ENCODE data around the gene ABCA4. TPM values are rescaled to one million over a fixed set of nuclear protein-coding genes. Genes with fewer than 3 reads are reported as not detected.
"Not testable (repeated sequence)": the region's sequence is repeated elsewhere in the genome, so short reads cannot be mapped to it uniquely, and the experiment has no call there.

Gene ABCA4
- total RNA-seq, 1 experiment from 2014 or later = not detected

DNA sequence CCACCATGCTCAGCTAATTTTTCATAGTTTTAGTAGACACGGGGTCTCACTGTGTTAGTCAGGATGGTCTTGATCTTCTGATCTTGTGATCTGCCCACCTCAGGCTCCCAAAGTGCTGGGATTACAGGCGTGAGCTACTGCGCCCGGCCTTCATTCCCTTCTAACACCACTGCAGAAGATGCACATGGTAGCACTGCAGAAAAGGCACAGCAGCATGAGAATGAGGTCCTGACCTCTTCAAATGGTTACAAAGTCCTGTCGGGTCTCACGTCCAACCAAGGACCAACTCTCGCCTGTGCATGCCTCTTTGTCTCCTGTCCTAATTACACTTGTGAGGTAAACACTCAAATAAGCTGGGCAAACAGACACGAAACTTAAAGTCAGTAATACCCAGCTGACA lies 128.8 kb downstream of the ABCA4 start:
- H3K4me1 Mint-ChIP-seq (ENCODE audit: insufficient read depth, unreplicated experiment) = peaks cover 22% of the 10 kb centered on the region
- H3K27ac Mint-ChIP-seq (ENCODE audit: low read depth, unreplicated experiment) = no peak overlapping the region
- intact Hi-C loops (cut with micrococcal nuclease) = no loop called here
- H3K9me3 Mint-ChIP-seq (ENCODE audit: unreplicated experiment) = no peaks in the 10 kb centered on the region
- H3K27me3 Mint-ChIP-seq (ENCODE audit: insufficient read depth, unreplicated experiment) = no peaks in the 10 kb centered on the region
- no peak overlapping the region for H3K4me3 Mint-ChIP-seq (ENCODE audit: unreplicated experiment)
- CTCF ChIA-PET = interaction anchor here (1.2 kb wide), 1 partner anchor 35 kb away, joined by 5 read pairs; no protein-coding TSS in a partner anchor
- TF ChIP-seq, protein P1, sequence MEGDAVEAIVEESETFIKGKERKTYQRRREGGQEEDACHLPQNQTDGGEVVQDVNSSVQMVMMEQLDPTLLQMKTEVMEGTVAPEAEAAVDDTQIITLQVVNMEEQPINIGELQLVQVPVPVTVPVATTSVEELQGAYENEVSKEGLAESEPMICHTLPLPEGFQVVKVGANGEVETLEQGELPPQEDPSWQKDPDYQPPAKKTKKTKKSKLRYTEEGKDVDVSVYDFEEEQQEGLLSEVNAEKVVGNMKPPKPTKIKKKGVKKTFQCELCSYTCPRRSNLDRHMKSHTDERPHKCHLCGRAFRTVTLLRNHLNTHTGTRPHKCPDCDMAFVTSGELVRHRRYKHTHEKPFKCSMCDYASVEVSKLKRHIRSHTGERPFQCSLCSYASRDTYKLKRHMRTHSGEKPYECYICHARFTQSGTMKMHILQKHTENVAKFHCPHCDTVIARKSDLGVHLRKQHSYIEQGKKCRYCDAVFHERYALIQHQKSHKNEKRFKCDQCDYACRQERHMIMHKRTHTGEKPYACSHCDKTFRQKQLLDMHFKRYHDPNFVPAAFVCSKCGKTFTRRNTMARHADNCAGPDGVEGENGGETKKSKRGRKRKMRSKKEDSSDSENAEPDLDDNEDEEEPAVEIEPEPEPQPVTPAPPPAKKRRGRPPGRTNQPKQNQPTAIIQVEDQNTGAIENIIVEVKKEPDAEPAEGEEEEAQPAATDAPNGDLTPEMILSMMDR (IDR thresholded peaks at IDR 0.05; ENCODE audit: unreplicated experiment) = no peak
- no TSS peak for BruUV-seq (replicated peaks)
- DNase-seq (ENCODE audit: unreplicated experiment) = no peak
- POLR2A ChIA-PET = interaction anchor here (0.6 kb wide), 1 partner anchor 624 kb away, joined by 3 read pairs; no protein-coding TSS in a partner anchor
- no peaks in the 10 kb centered on the region for H3K36me3 Mint-ChIP-seq (ENCODE audit: insufficient read depth, unreplicated experiment)

DNA sequence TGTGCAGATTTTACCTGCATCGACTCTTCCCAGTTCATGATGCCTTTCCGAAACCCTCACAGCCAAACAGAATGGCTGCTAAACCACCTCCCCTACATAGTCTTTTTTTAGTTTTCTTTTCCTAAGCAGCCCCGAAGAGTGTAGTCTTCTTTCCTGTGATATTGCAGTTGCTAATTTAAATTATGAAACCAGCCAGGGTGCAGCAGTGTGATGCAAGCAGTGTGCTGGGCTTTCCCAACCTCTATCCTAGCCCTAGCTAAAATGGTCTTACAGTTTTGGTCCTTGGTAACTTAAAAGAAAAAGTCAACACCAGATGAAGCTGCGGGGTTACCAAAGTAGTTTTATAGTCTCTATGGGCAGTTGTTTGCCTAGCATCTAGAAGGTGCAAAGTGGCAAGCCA lies 129.7 kb downstream of the ABCA4 start:
- ChIA-PET CTCF (interaction anchor here (0.9 to 1.2 kb wide), 3 partner anchors 35 to 49 kb away, joined by 3 to 4 read pairs (median 3); no protein-coding TSS in a partner anchor), POLR2A (no interaction called here)
- DNase-seq (ENCODE audit: unreplicated experiment) = no peak
- Mint-ChIP-seq H3K4me3 (ENCODE audit: unreplicated experiment) (no peak overlapping the region), H3K36me3 (ENCODE audit: insufficient read depth, unreplicated experiment) (no peaks in the 10 kb centered on the region), H3K9me3 (ENCODE audit: unreplicated experiment) (no peaks in the 10 kb centered on the region), H3K27me3 (ENCODE audit: insufficient read depth, unreplicated experiment) (no peaks in the 10 kb centered on the region), H3K4me1 (ENCODE audit: insufficient read depth, unreplicated experiment) (peaks cover 22% of the 10 kb centered on the region), H3K27ac (ENCODE audit: low read depth, unreplicated experiment) (no peak overlapping the region)
- intact Hi-C loops (cut with micrococcal nuclease) = no loop called here
- BruUV-seq (replicated peaks) = no TSS peak
- TF ChIP-seq, protein P1 (IDR thresholded peaks at IDR 0.05; ENCODE audit: unreplicated experiment) = no peak

DNA sequence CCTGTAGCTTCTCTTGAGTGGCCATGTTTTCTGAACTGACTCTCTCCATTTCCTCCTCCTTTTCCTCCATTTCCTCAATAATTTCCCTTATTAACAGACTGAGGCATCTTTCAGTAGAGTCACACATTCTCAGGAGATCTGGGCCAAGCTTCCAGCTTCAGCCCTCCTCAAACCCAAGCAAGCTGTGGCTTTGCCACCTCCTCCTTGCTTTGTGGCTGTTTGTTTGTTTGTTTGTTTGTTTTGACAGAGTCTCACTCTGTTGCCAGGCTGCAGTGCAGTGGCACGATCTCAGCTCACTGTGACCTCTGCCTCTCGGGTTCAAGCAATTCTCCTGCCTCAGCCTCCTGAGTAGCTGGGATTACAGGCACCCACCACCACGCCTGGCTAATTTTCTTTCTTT lies 130.5 kb downstream of the ABCA4 start:
- BruUV-seq (replicated peaks); H3K27me3 Mint-ChIP-seq (ENCODE audit: insufficient read depth, unreplicated experiment); POLR2A ChIA-PET; H3K9me3 Mint-ChIP-seq (ENCODE audit: unreplicated experiment); DNase-seq (ENCODE audit: unreplicated experiment); H3K36me3 Mint-ChIP-seq (ENCODE audit: insufficient read depth, unreplicated experiment); H3K4me3 Mint-ChIP-seq (ENCODE audit: unreplicated experiment); intact Hi-C loops (cut with micrococcal nuclease); H3K27ac Mint-ChIP-seq (ENCODE audit: low read depth, unreplicated experiment): not testable (repeated sequence)
- CTCF ChIA-PET = interaction anchor here (1.0 to 1.6 kb wide), 6 partner anchors 35 to 346 kb away, joined by 3 to 7 read pairs (median 4); partner anchors contain the start of gene GCLM
- H3K4me1 Mint-ChIP-seq (ENCODE audit: insufficient read depth, unreplicated experiment) = peaks cover 17% of the 10 kb centered on the region

DNA sequence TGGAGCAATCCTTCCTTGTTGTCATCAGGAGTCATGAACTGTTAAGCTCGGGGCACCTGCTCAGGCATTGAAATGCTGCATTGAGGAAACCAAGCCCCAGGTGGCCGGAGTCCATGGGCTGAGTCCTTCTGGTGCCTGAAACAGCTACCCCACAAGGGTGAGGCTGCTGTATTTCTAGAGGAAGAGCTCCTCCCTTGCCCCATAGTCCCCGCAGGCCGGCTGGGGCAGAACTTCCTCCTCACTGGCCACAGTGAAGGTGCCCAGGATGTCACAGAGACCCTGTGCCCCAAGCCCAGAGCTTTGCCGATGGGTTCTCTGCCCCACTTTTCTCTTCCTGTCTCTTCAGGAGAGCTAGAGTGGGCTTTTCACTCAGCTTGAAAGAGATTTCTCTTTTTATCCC lies 130.9 kb downstream of the ABCA4 start:
- Mint-ChIP-seq H3K4me3 (ENCODE audit: unreplicated experiment) (no peak overlapping the region), H3K36me3 (ENCODE audit: insufficient read depth, unreplicated experiment) (no peaks in the 10 kb centered on the region), H3K27ac (ENCODE audit: low read depth, unreplicated experiment) (no peak overlapping the region), H3K9me3 (ENCODE audit: unreplicated experiment) (no peaks in the 10 kb centered on the region), H3K27me3 (ENCODE audit: insufficient read depth, unreplicated experiment) (no peaks in the 10 kb centered on the region), H3K4me1 (ENCODE audit: insufficient read depth, unreplicated experiment) (peaks cover 17% of the 10 kb centered on the region)
- POLR2A ChIA-PET = no interaction called here
- TF ChIP-seq, protein P1 (IDR thresholded peaks at IDR 0.05; ENCODE audit: unreplicated experiment) = no peak
- no TSS peak for BruUV-seq (replicated peaks)
- CTCF ChIA-PET = interaction anchor here (1.0 to 1.6 kb wide), 4 partner anchors 35 to 346 kb away, joined by 3 to 7 read pairs (median 5); partner anchors contain the start of gene GCLM
- DNase-seq (ENCODE audit: unreplicated experiment) = no peak
- intact Hi-C loops (cut with micrococcal nuclease) = no loop called here

DNA sequence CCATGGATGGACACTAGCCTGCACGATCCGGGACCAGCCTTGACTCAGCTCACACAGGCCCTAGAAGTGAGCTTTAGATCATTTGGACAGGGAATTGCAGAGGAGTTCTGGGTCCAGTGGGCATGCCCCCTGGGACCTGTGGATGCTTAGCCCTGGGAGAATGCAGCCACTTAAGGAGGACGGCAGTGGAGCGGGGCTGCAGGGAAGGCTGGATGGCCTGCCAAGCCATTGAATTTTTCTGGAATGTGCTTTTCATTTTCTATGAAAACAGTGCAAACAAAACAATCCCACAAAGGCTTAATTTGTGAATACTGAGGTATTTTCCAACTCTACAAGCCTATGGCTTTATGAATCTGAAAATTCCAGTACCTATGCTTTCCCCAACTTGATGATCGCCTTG lies 131.3 kb downstream of the ABCA4 start:
- no peak overlapping the region for H3K27ac Mint-ChIP-seq (ENCODE audit: low read depth, unreplicated experiment)
- TF ChIP-seq, protein P1 (IDR thresholded peaks at IDR 0.05; ENCODE audit: unreplicated experiment) = no peak
- intact Hi-C loops (cut with micrococcal nuclease) = no loop called here

More for the DNA sequence above, 131.3 kb downstream of the ABCA4 start:
- ChIA-PET POLR2A (no interaction called here), CTCF (interaction anchor here (1.0 to 1.6 kb wide), 5 partner anchors 17 to 346 kb away, joined by 3 to 7 read pairs (median 4); partner anchors contain the start of gene GCLM)
- no peaks in the 10 kb centered on the region for H3K27me3 Mint-ChIP-seq (ENCODE audit: insufficient read depth, unreplicated experiment)
- no TSS peak for BruUV-seq (replicated peaks)
- peaks cover 17% of the 10 kb centered on the region for H3K4me1 Mint-ChIP-seq (ENCODE audit: insufficient read depth, unreplicated experiment)
- no peak overlapping the region for H3K4me3 Mint-ChIP-seq (ENCODE audit: unreplicated experiment)
- no peaks in the 10 kb centered on the region for H3K36me3 Mint-ChIP-seq (ENCODE audit: insufficient read depth, unreplicated experiment)
- H3K9me3 Mint-ChIP-seq (ENCODE audit: unreplicated experiment) = no peaks in the 10 kb centered on the region
- no peak for DNase-seq (ENCODE audit: unreplicated experiment)
